WTC11 (cell line): ENCODE measurements around the gene MTREX. TPM values are rescaled to one million over a fixed set of nuclear protein-coding genes. Genes with fewer than 3 reads are reported as not detected.

Source experiments
- ATAC-seq: fragments of 200-7000 bp; cut with Tn5 transposase; 2 replicates; pipeline ENCODE4 v1.10.0; 2021; ENCODE audit warnings: mild to moderate bottlenecking, moderate library complexity
- CTCF ChIA-PET: fragments of 300-600 bp; sonication (Branson Sonifier 250); formaldehyde crosslinking; loops from one replicate; lab custom pipeline; 2021; ENCODE audit warnings: antibody characterized with exemption; lab: Charles Lee
- POLR2A ChIA-PET: fragments of 350-600 bp; sonication (Branson Sonifier 250); formaldehyde crosslinking; loops from one replicate; lab custom pipeline; 2021; ENCODE audit warnings: antibody characterized with exemption; lab: Charles Lee
- DNase-seq: peaks from one replicate; pipeline ENCODE4 v3.0.0; 2021; ENCODE audit warnings: low spot score
- H3K27ac Mint-ChIP-seq: 2 replicates; pipeline ENCODE4 v1.8.0; 2021; ENCODE audit warnings: mixed read lengths
- H3K27me3 Mint-ChIP-seq: 2 replicates; pipeline ENCODE4 v1.8.0; 2021; ENCODE audit warnings: low read depth, mild to moderate bottlenecking, moderate library complexity, mixed read lengths
- H3K36me3 Mint-ChIP-seq: 2 replicates; pipeline ENCODE4 v1.8.0; 2021; ENCODE audit warnings: mixed read lengths
- H3K4me1 Mint-ChIP-seq: 2 replicates; pipeline ENCODE4 v1.8.0; 2022; ENCODE audit warnings: mixed read lengths
- H3K4me3 Mint-ChIP-seq: 2 replicates; pipeline ENCODE4 v1.8.0; 2021; ENCODE audit warnings: mild to moderate bottlenecking, moderate library complexity, mixed read lengths
- H3K9me3 Mint-ChIP-seq: 2 replicates; pipeline ENCODE4 v1.8.0; 2021; ENCODE audit warnings: mixed read lengths
- CREB1 ChIP-seq: sonication (generic); formaldehyde crosslinking; IDR thresholded peaks from 2 replicates; pipeline ENCODE4 v1.8.0; 2023; ENCODE audit warnings: mild to moderate bottlenecking, missing genetic modification reagents
- ETV6 ChIP-seq: sonication (generic); formaldehyde crosslinking; IDR thresholded peaks from 2 replicates; pipeline ENCODE4 v1.8.1; 2022; ENCODE audit warnings: mild to moderate bottlenecking, missing genetic modification reagents
- FOXK1 ChIP-seq: sonication (generic); formaldehyde crosslinking; IDR thresholded peaks from 2 replicates; pipeline ENCODE4 v1.8.0; 2022; ENCODE audit warnings: mild to moderate bottlenecking, moderate library complexity, missing genetic modification reagents
- FOXP1 ChIP-seq: sonication (generic); formaldehyde crosslinking; IDR thresholded peaks from 2 replicates; pipeline ENCODE4 v1.8.0; 2022; ENCODE audit warnings: missing genetic modification reagents, mild to moderate bottlenecking, moderate library complexity, borderline replicate concordance
- NFYB ChIP-seq: sonication (generic); formaldehyde crosslinking; conservative IDR thresholded peaks from 2 replicates; pipeline ENCODE4 v1.8.0; 2022; ENCODE audit warnings: low read depth, missing genetic modification reagents
- NR3C1 ChIP-seq: sonication (generic); formaldehyde crosslinking; conservative IDR thresholded peaks from 2 replicates; pipeline ENCODE4 v1.8.1; 2023; ENCODE audit warnings: low read depth, mild to moderate bottlenecking, missing genetic modification reagents
- RELA ChIP-seq: sonication (generic); formaldehyde crosslinking; IDR thresholded peaks from 2 replicates; pipeline ENCODE4 v1.8.1; 2022; ENCODE audit warnings: missing genetic modification reagents, mild to moderate bottlenecking, borderline replicate concordance
- ZNF121 ChIP-seq: sonication (generic); formaldehyde crosslinking; IDR thresholded peaks from 2 replicates; pipeline ENCODE4 v1.8.0; 2023; ENCODE audit warnings: missing genetic modification reagents
- ZNF138 ChIP-seq: sonication (generic); formaldehyde crosslinking; conservative IDR thresholded peaks from 2 replicates; pipeline ENCODE4 v1.8.1; 2022; ENCODE audit warnings: mild to moderate bottlenecking, moderate library complexity, missing genetic modification reagents
- total RNA-seq: library from RNA; stranded (reverse); gene quantifications from 3 replicates; pipeline ENCODE4 v1.2.3, GENCODE V29; 2021
- TF ChIP-seq, protein P1 (sequence below): sonication (generic); formaldehyde crosslinking; conservative IDR thresholded peaks from 2 replicates; pipeline ENCODE4 v1.8.1; 2023; ENCODE audit warnings: mild to moderate bottlenecking, low read depth, missing genetic modification reagents, moderate library complexity
- TF ChIP-seq, protein P2 (sequence below): fragments of 250-450 bp; sonication (Bioruptor Pico); IDR thresholded peaks from 2 replicates; pipeline ENCODE4 v1.9.0; 2021; ENCODE audit warnings: mild to moderate bottlenecking
- TF ChIP-seq, protein P3 (sequence below): sonication (generic); formaldehyde crosslinking; IDR thresholded peaks from 2 replicates; pipeline ENCODE4 v1.8.0; 2022; ENCODE audit warnings: mild to moderate bottlenecking, missing genetic modification reagents
- TF ChIP-seq, protein P4 (sequence below): sonication (generic); formaldehyde crosslinking; IDR thresholded peaks from 2 replicates; pipeline ENCODE4 v1.8.1; 2023; ENCODE audit warnings: mild to moderate bottlenecking, missing genetic modification reagents
- TF ChIP-seq, protein P5 (sequence below): fragments of 250-450 bp; sonication (Bioruptor Pico); IDR thresholded peaks from 2 replicates; pipeline ENCODE4 v1.9.0; 2021; ENCODE audit warnings: mild to moderate bottlenecking, borderline replicate concordance
- TF ChIP-seq, protein P6 (sequence below): sonication (generic); formaldehyde crosslinking; IDR thresholded peaks from 2 replicates; pipeline ENCODE4 v1.8.0; 2023; ENCODE audit warnings: missing genetic modification reagents
- TF ChIP-seq, protein P7 (sequence below): fragments of 250-450 bp; sonication (Bioruptor Pico); IDR thresholded peaks from 2 replicates; pipeline ENCODE4 v1.9.0; 2021; ENCODE audit warnings: mild to moderate bottlenecking
- TF ChIP-seq, protein P8 (sequence below): sonication (generic); formaldehyde crosslinking; IDR thresholded peaks from 2 replicates; pipeline ENCODE4 v1.8.1; 2023; ENCODE audit warnings: mild to moderate bottlenecking, missing genetic modification reagents, moderate library complexity

MTREX gene
- total RNA-seq, 1 experiment from 2014 or later, result 110 TPM

DNA sequence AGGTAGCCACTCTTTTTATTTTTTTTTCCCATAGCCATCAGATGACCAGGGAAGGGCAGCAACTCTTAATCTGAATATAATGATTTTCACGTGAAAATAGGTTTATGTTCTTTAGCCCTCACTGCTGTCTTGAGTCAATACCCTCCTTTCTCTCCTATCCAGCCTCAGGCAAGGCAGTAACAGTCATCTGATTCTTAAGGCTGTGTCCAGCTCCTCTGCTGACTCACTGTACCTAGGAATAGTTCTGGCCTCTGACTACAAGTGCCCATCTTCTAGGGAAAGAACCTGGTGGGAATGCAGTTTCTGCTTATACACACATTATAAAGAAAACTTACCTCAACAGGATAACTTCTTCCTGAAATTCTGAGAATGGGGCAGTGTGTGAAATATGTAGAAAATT is 31.0 kb upstream of the MTREX start:
- TF ChIP-seq ETV6 (no peak), NFYB (CRISPR knock-in tag) (no peak), CREB1 (no peak), NR3C1 (no peak), ZNF121 (no peak), ZNF138 (CRISPR knock-in tag) (no peak)
- TF ChIP-seq, protein P1, sequence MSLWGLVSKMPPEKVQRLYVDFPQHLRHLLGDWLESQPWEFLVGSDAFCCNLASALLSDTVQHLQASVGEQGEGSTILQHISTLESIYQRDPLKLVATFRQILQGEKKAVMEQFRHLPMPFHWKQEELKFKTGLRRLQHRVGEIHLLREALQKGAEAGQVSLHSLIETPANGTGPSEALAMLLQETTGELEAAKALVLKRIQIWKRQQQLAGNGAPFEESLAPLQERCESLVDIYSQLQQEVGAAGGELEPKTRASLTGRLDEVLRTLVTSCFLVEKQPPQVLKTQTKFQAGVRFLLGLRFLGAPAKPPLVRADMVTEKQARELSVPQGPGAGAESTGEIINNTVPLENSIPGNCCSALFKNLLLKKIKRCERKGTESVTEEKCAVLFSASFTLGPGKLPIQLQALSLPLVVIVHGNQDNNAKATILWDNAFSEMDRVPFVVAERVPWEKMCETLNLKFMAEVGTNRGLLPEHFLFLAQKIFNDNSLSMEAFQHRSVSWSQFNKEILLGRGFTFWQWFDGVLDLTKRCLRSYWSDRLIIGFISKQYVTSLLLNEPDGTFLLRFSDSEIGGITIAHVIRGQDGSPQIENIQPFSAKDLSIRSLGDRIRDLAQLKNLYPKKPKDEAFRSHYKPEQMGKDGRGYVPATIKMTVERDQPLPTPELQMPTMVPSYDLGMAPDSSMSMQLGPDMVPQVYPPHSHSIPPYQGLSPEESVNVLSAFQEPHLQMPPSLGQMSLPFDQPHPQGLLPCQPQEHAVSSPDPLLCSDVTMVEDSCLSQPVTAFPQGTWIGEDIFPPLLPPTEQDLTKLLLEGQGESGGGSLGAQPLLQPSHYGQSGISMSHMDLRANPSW (CRISPR knock-in tag), result no peak
- TF ChIP-seq, protein P2, sequence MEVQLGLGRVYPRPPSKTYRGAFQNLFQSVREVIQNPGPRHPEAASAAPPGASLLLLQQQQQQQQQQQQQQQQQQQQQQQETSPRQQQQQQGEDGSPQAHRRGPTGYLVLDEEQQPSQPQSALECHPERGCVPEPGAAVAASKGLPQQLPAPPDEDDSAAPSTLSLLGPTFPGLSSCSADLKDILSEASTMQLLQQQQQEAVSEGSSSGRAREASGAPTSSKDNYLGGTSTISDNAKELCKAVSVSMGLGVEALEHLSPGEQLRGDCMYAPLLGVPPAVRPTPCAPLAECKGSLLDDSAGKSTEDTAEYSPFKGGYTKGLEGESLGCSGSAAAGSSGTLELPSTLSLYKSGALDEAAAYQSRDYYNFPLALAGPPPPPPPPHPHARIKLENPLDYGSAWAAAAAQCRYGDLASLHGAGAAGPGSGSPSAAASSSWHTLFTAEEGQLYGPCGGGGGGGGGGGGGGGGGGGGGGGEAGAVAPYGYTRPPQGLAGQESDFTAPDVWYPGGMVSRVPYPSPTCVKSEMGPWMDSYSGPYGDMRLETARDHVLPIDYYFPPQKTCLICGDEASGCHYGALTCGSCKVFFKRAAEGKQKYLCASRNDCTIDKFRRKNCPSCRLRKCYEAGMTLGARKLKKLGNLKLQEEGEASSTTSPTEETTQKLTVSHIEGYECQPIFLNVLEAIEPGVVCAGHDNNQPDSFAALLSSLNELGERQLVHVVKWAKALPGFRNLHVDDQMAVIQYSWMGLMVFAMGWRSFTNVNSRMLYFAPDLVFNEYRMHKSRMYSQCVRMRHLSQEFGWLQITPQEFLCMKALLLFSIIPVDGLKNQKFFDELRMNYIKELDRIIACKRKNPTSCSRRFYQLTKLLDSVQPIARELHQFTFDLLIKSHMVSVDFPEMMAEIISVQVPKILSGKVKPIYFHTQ (CRISPR knock-in tag), result no peak
- TF ChIP-seq, protein P3, sequence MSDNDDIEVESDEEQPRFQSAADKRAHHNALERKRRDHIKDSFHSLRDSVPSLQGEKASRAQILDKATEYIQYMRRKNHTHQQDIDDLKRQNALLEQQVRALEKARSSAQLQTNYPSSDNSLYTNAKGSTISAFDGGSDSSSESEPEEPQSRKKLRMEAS, result no peak
- TF ChIP-seq, protein P4, sequence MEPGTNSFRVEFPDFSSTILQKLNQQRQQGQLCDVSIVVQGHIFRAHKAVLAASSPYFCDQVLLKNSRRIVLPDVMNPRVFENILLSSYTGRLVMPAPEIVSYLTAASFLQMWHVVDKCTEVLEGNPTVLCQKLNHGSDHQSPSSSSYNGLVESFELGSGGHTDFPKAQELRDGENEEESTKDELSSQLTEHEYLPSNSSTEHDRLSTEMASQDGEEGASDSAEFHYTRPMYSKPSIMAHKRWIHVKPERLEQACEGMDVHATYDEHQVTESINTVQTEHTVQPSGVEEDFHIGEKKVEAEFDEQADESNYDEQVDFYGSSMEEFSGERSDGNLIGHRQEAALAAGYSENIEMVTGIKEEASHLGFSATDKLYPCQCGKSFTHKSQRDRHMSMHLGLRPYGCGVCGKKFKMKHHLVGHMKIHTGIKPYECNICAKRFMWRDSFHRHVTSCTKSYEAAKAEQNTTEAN, result no peak
- TF ChIP-seq, protein P5, sequence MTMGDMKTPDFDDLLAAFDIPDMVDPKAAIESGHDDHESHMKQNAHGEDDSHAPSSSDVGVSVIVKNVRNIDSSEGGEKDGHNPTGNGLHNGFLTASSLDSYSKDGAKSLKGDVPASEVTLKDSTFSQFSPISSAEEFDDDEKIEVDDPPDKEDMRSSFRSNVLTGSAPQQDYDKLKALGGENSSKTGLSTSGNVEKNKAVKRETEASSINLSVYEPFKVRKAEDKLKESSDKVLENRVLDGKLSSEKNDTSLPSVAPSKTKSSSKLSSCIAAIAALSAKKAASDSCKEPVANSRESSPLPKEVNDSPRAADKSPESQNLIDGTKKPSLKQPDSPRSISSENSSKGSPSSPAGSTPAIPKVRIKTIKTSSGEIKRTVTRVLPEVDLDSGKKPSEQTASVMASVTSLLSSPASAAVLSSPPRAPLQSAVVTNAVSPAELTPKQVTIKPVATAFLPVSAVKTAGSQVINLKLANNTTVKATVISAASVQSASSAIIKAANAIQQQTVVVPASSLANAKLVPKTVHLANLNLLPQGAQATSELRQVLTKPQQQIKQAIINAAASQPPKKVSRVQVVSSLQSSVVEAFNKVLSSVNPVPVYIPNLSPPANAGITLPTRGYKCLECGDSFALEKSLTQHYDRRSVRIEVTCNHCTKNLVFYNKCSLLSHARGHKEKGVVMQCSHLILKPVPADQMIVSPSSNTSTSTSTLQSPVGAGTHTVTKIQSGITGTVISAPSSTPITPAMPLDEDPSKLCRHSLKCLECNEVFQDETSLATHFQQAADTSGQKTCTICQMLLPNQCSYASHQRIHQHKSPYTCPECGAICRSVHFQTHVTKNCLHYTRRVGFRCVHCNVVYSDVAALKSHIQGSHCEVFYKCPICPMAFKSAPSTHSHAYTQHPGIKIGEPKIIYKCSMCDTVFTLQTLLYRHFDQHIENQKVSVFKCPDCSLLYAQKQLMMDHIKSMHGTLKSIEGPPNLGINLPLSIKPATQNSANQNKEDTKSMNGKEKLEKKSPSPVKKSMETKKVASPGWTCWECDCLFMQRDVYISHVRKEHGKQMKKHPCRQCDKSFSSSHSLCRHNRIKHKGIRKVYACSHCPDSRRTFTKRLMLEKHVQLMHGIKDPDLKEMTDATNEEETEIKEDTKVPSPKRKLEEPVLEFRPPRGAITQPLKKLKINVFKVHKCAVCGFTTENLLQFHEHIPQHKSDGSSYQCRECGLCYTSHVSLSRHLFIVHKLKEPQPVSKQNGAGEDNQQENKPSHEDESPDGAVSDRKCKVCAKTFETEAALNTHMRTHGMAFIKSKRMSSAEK (CRISPR knock-in tag), result no peak
- TF ChIP-seq, protein P6, sequence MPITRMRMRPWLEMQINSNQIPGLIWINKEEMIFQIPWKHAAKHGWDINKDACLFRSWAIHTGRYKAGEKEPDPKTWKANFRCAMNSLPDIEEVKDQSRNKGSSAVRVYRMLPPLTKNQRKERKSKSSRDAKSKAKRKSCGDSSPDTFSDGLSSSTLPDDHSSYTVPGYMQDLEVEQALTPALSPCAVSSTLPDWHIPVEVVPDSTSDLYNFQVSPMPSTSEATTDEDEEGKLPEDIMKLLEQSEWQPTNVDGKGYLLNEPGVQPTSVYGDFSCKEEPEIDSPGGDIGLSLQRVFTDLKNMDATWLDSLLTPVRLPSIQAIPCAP (CRISPR knock-in tag), result no peak
- Mint-ChIP-seq H3K27ac (no peak overlapping the region), H3K4me1 (no peaks in the 10 kb centered on the region), H3K4me3 (no peak overlapping the region), H3K27me3 (no peaks in the 10 kb centered on the region), H3K9me3 (no peaks in the 10 kb centered on the region), H3K36me3 (peaks cover 36% of the 10 kb centered on the region)
- ATAC-seq (no peak), DNase-seq (no peak)
- ChIA-PET CTCF (interaction anchor here (0.8 kb wide), 1 partner anchor 43 kb away, joined by 3 read pairs; no protein-coding TSS in a partner anchor), POLR2A (no interaction called here)

DNA sequence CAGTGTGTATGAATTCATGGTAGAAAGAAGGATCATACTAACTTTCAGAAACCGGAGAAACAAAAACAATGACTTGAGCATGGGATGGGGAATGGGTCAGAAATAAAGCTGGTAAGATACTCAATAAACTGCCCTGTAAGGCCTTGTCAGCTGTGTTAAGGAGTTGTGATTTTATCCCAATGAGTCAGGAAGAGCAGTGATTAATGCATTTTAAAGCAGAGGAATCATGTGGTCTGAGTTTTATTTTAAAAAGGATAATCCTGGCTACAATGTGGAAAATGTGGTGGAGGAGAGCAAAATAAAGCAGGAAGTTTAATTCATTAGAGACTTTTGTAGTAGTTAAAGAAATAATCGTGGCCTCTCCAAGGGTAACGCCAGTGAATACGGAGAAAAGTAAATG is 29.0 kb upstream of the MTREX start:
- H3K9me3 Mint-ChIP-seq, result no peaks in the 10 kb centered on the region
- H3K4me3 Mint-ChIP-seq, result no peak overlapping the region
- DNase-seq (no peak), ATAC-seq (no peak)
- H3K27me3 Mint-ChIP-seq, result no peaks in the 10 kb centered on the region
- no peaks in the 10 kb centered on the region for H3K4me1 Mint-ChIP-seq
- no peak overlapping the region for H3K27ac Mint-ChIP-seq
- H3K36me3 Mint-ChIP-seq, result peaks cover 35% of the 10 kb centered on the region
- ChIA-PET CTCF (no interaction called here), POLR2A (no interaction called here)
- TF ChIP-seq FOXK1 (CRISPR knock-in tag), result no peak
- no peak for TF ChIP-seq FOXP1 (CRISPR knock-in tag)
- TF ChIP-seq, protein P6 (CRISPR knock-in tag), result no peak
- TF ChIP-seq, protein P7, sequence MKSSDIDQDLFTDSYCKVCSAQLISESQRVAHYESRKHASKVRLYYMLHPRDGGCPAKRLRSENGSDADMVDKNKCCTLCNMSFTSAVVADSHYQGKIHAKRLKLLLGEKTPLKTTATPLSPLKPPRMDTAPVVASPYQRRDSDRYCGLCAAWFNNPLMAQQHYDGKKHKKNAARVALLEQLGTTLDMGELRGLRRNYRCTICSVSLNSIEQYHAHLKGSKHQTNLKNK, result no peak
- TF ChIP-seq, protein P8, sequence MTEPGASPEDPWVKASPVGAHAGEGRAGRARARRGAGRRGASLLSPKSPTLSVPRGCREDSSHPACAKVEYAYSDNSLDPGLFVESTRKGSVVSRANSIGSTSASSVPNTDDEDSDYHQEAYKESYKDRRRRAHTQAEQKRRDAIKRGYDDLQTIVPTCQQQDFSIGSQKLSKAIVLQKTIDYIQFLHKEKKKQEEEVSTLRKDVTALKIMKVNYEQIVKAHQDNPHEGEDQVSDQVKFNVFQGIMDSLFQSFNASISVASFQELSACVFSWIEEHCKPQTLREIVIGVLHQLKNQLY (CRISPR knock-in tag), result no peak
- TF ChIP-seq RELA (CRISPR knock-in tag), result no peak
